ENCODE data around the gene BBLN. TPM values are rescaled to one million over a fixed set of nuclear protein-coding genes. Genes with fewer than 3 reads are reported as not detected.

BBLN gene
- total RNA-seq, 1 experiment from 2014 or later, result 74.9 TPM

DNA sequence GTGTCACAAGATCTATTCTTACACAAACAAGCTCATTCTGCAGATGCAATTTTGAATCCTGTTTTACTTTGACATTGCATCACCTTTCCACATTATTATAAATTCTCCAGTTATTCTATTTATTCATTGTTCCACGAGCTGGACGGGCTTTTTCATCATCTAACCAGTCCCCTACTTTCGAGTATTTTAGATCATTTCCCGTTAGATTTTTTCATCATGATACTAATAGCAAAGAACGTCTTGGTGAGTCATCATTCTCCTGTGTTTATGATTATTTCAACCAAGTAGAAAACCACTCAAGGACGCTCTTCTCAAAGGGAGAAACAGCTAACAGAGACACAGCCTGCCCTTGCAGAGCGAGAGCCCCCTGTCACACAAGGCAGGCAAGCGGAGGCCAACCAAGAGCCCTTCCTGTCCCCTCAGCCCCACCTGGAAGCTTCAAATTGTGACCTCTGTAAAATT, 15.1 kb downstream of the BBLN start:
- peaks cover 0 to 5% of the 10 kb centered on the region in 2 experiments; a peak in 1 of 5 replicates for H3K9me3 Mint-ChIP-seq
- Histone ChIP-seq H4K5ac (ENCODE audit: insufficient read length, low read depth, low read length) (no peak overlapping the region), H4K8ac (replicated peaks; ENCODE audit: insufficient read length, low read depth, low read length) (no peak overlapping the region), H2BK5ac (ENCODE audit: insufficient read length, low read length) (no peak overlapping the region), H3K9me3 (ENCODE audit: control insufficient read depth, low read depth, low read length) (no peaks in the 10 kb centered on the region), H3K79me1 (ENCODE audit: insufficient read depth, low read depth, low read length, poor library complexity, severe bottlenecking) (no peaks in the 10 kb centered on the region), H3K18ac (ENCODE audit: insufficient read length, low read depth, low read length) (no peak overlapping the region), H3K56ac (ENCODE audit: insufficient read length, low read depth, low read length) (no peak overlapping the region), H2BK15ac (ENCODE audit: low read depth, low read length) (no peak overlapping the region), H3K27ac (ENCODE audit: insufficient read length, low read depth, low read length) (no peak overlapping the region), H2BK12ac (ENCODE audit: insufficient read length, low read depth, low read length) (no peak overlapping the region), H3K79me2 (ENCODE audit: insufficient read depth, low read length) (no peaks in the 10 kb centered on the region), H3K23me2 (ENCODE audit: insufficient read length, low read depth, low read length, poor library complexity, severe bottlenecking) (no peaks in the 10 kb centered on the region), H2AK5ac (ENCODE audit: insufficient read length, low read length) (no peak overlapping the region), H3T11ph (ENCODE audit: low read length) (no peak overlapping the region), H2BK120ac (ENCODE audit: low read depth, low read length, poor library complexity, severe bottlenecking) (no peak overlapping the region), H2BK20ac (ENCODE audit: low read depth, low read length, poor library complexity, severe bottlenecking) (no peak overlapping the region), H4K91ac (ENCODE audit: insufficient read length, low read depth, low read length) (no peak overlapping the region), H2AFZ (ENCODE audit: low read length) (no peak overlapping the region), H3K27me3 (ENCODE audit: insufficient read depth, low read length) (no peaks in the 10 kb centered on the region), H3K23ac (ENCODE audit: insufficient read length, low read depth, low read length) (no peak overlapping the region), H3K4ac (ENCODE audit: low read depth, low read length) (no peak overlapping the region), H3K9ac (ENCODE audit: extremely low read depth, insufficient read length, low read length) (no peak overlapping the region), H3K4me2 (ENCODE audit: insufficient read depth, insufficient read length, low read length) (no peak overlapping the region), H3K14ac (ENCODE audit: insufficient read depth, low read length) (no peak overlapping the region), H3K4me1 (ENCODE audit: insufficient read depth, low read length) (no peaks in the 10 kb centered on the region), H4K20me1 (ENCODE audit: control insufficient read depth, insufficient read depth, insufficient read length) (no peaks in the 10 kb centered on the region)
- no peaks in the 10 kb centered on the region for H3K27me3 Mint-ChIP-seq (ENCODE audit: low read depth)
- DNase-seq, result no peak
- no peak overlapping the region for H3K27ac Mint-ChIP-seq
- WGBS (ENCODE audit: extremely low coverage, insufficient read length, low lambda C conversion rate), result no CpG with 5 or more reads among the region's 8 CpGs
- H3K36me3 Mint-ChIP-seq (ENCODE audit: insufficient read depth in 1 of 3, low read depth in 3 of 3), result peaks cover 35 to 65% (median 53%) of the 10 kb centered on the region in 3 experiments
- no peaks in the 10 kb centered on the region for H3K4me1 Mint-ChIP-seq
- H3K4me3 Mint-ChIP-seq, result no peak overlapping the region
- TF ChIP-seq, protein P1, sequence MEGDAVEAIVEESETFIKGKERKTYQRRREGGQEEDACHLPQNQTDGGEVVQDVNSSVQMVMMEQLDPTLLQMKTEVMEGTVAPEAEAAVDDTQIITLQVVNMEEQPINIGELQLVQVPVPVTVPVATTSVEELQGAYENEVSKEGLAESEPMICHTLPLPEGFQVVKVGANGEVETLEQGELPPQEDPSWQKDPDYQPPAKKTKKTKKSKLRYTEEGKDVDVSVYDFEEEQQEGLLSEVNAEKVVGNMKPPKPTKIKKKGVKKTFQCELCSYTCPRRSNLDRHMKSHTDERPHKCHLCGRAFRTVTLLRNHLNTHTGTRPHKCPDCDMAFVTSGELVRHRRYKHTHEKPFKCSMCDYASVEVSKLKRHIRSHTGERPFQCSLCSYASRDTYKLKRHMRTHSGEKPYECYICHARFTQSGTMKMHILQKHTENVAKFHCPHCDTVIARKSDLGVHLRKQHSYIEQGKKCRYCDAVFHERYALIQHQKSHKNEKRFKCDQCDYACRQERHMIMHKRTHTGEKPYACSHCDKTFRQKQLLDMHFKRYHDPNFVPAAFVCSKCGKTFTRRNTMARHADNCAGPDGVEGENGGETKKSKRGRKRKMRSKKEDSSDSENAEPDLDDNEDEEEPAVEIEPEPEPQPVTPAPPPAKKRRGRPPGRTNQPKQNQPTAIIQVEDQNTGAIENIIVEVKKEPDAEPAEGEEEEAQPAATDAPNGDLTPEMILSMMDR (conservative IDR thresholded peaks at IDR 0.05), result no peak
